Measurements from ENCODE around the gene RIMBP2.

RIMBP2 gene

DNA sequence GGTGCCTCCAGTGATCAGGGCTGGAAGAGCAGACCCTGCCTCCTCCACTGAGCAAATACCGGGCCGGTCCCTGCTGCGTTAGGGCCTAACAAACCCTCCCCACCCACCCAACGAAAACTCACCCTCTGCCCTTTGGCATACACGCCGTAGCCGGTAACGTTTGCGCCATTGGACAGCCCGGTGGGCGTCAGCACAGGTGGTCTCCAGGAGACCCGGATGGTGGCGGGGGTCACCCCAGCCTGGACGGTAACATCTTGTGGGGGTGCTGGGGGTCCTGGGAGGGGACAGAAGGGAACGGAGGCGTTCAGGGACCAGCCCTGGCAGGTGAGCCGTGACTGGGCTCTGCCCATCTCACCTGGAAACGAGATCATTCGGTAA lies 277.9 kb downstream of the RIMBP2 start:
- no peak overlapping the region for H3K4me3 ChIP-seq (replicated peaks; ENCODE audit: insufficient read depth, low read length)
- DNase-seq (ENCODE audit: low read depth in 1 of 2, low spot score in 1 of 2), result no peak
- H3K27ac ChIP-seq (replicated peaks), result no peak overlapping the region
- H3K27me3 ChIP-seq (ENCODE audit: insufficient read depth, poor library complexity, severe bottlenecking), result no peaks in the 10 kb centered on the region
- TF ChIP-seq, protein P1, sequence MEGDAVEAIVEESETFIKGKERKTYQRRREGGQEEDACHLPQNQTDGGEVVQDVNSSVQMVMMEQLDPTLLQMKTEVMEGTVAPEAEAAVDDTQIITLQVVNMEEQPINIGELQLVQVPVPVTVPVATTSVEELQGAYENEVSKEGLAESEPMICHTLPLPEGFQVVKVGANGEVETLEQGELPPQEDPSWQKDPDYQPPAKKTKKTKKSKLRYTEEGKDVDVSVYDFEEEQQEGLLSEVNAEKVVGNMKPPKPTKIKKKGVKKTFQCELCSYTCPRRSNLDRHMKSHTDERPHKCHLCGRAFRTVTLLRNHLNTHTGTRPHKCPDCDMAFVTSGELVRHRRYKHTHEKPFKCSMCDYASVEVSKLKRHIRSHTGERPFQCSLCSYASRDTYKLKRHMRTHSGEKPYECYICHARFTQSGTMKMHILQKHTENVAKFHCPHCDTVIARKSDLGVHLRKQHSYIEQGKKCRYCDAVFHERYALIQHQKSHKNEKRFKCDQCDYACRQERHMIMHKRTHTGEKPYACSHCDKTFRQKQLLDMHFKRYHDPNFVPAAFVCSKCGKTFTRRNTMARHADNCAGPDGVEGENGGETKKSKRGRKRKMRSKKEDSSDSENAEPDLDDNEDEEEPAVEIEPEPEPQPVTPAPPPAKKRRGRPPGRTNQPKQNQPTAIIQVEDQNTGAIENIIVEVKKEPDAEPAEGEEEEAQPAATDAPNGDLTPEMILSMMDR (IDR thresholded peaks at IDR 0.05; ENCODE audit: insufficient read depth, low read length), result no peak
- no peak for TF ChIP-seq SPI1 (IDR thresholded peaks at IDR 0.05; ENCODE audit: borderline replicate concordance, low read depth)
- TF ChIP-seq, protein P2, sequence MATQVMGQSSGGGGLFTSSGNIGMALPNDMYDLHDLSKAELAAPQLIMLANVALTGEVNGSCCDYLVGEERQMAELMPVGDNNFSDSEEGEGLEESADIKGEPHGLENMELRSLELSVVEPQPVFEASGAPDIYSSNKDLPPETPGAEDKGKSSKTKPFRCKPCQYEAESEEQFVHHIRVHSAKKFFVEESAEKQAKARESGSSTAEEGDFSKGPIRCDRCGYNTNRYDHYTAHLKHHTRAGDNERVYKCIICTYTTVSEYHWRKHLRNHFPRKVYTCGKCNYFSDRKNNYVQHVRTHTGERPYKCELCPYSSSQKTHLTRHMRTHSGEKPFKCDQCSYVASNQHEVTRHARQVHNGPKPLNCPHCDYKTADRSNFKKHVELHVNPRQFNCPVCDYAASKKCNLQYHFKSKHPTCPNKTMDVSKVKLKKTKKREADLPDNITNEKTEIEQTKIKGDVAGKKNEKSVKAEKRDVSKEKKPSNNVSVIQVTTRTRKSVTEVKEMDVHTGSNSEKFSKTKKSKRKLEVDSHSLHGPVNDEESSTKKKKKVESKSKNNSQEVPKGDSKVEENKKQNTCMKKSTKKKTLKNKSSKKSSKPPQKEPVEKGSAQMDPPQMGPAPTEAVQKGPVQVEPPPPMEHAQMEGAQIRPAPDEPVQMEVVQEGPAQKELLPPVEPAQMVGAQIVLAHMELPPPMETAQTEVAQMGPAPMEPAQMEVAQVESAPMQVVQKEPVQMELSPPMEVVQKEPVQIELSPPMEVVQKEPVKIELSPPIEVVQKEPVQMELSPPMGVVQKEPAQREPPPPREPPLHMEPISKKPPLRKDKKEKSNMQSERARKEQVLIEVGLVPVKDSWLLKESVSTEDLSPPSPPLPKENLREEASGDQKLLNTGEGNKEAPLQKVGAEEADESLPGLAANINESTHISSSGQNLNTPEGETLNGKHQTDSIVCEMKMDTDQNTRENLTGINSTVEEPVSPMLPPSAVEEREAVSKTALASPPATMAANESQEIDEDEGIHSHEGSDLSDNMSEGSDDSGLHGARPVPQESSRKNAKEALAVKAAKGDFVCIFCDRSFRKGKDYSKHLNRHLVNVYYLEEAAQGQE (IDR thresholded peaks at IDR 0.05; ENCODE audit: insufficient replicate concordance, low read depth), result no peak
- no peak for TF ChIP-seq GABPA (IDR thresholded peaks at IDR 0.05; ENCODE audit: low read depth)
- no peak for TF ChIP-seq POLR2AphosphoS5 (IDR thresholded peaks at IDR 0.05; ENCODE audit: low read depth)

DNA sequence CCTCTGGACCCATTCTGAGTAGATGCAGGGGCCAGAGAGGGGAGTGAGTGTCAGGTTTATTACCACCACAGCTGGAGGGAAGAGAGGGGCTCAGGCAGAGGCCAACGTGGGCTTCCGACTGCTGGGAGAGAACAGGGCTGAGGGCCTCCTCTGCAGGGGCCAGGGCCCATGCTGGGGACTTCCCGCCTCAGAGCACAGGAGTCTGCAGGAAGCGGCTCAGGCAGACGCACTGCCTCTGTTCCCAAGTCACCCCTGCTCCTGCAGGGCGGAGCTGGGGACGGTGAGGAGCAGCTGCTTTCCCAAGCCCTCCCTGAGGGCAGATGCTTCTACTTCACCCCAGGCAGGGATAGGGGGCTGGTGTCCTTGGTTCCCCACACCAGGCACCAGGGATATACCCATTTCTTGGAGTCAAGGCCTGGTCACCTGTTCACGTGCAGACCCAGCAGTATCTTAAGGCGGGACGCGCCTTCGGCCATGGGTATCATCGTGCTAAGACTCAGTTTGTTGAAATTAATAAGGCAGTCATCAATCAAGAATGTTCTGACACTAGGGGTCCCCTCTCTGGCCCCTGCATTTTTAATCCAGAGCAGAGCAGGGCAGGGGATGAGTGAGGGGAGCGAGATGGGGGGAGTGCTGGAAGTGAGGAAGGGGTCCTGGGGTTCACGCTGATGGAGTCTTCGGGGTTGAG lies 278.4 kb downstream of the RIMBP2 start:
- DNase-seq (ENCODE audit: low read depth in 1 of 2, low spot score in 1 of 2), result no peak
- Histone ChIP-seq H3K27ac (replicated peaks) (no peak overlapping the region), H3K4me3 (replicated peaks; ENCODE audit: insufficient read depth, low read length) (no peak overlapping the region), H3K27me3 (ENCODE audit: insufficient read depth, poor library complexity, severe bottlenecking) (no peaks in the 10 kb centered on the region)
- TF ChIP-seq, protein P1 (IDR thresholded peaks at IDR 0.05; ENCODE audit: insufficient read depth, low read length), result no peak
- no peak for TF ChIP-seq GABPA (IDR thresholded peaks at IDR 0.05; ENCODE audit: low read depth)
- TF ChIP-seq, protein P2 (IDR thresholded peaks at IDR 0.05; ENCODE audit: insufficient replicate concordance, low read depth), result no peak
- TF ChIP-seq SPI1 (IDR thresholded peaks at IDR 0.05; ENCODE audit: borderline replicate concordance, low read depth), result no peak
- no peak for TF ChIP-seq POLR2AphosphoS5 (IDR thresholded peaks at IDR 0.05; ENCODE audit: low read depth)

DNA sequence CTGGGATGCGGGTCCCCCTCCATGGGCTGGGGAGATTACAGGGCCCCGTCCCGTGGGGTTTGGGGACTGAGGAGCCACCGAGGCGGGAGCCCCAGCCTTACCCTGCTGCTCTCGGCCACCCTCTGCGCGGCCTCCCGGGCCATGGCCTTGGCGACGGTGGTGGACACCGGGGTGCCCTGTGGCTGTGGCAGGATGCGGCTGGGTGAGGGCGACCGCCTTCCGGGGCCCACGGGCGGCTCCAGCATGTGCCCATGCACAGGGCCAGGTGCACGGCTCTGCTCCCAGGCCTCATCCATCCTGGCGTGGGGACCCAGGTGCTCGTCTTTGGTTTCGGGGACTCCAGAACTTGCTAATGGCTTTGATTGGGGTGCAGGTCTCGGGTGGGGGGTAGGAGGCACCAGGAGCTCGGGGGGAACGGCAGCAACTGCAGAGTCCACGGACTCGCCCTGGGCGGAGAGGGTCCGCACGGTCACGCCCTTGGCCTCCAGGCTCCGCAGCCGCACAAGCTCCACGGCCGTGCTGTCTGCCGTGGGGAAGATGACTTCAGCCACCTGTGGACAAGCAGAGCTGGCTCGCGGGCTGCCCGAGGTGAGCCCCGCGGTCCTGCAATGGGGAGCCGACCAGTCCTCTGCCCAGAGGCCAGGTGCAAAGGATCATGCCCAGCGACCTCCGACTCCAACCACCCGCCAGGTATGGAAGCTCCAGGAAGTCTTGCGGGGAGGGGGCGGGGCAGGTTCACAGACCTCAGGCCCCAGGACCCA lies 279.2 kb downstream of the RIMBP2 start:
- TF ChIP-seq, protein P1 (IDR thresholded peaks at IDR 0.05; ENCODE audit: insufficient read depth, low read length), result no peak
- no peak for TF ChIP-seq SPI1 (IDR thresholded peaks at IDR 0.05; ENCODE audit: borderline replicate concordance, low read depth)
- no peak for TF ChIP-seq GABPA (IDR thresholded peaks at IDR 0.05; ENCODE audit: low read depth)
- H3K27me3 ChIP-seq (ENCODE audit: insufficient read depth, poor library complexity, severe bottlenecking), result no peaks in the 10 kb centered on the region
- H3K4me3 ChIP-seq (replicated peaks; ENCODE audit: insufficient read depth, low read length), result no peak overlapping the region
- no peak for DNase-seq (ENCODE audit: low read depth in 1 of 2, low spot score in 1 of 2)
- H3K27ac ChIP-seq (replicated peaks), result no peak overlapping the region

Measured in HL-60 (cell line).